Measurements from ENCODE around the gene CTSZ.

CTSZ gene

GRCh38 chr20:58987790-58988564 is 19.1 kb downstream of the CTSZ start:
- no peak for DNase-seq (ENCODE audit: low read depth in 1 of 2, low spot score in 1 of 2)
- Histone ChIP-seq H3K27me3 (ENCODE audit: insufficient read depth, poor library complexity, severe bottlenecking) (no peaks in the 10 kb centered on the region), H3K4me3 (replicated peaks; ENCODE audit: insufficient read depth, low read length) (no peak overlapping the region), H3K27ac (replicated peaks) (no peak overlapping the region)
- TF ChIP-seq, protein P1, sequence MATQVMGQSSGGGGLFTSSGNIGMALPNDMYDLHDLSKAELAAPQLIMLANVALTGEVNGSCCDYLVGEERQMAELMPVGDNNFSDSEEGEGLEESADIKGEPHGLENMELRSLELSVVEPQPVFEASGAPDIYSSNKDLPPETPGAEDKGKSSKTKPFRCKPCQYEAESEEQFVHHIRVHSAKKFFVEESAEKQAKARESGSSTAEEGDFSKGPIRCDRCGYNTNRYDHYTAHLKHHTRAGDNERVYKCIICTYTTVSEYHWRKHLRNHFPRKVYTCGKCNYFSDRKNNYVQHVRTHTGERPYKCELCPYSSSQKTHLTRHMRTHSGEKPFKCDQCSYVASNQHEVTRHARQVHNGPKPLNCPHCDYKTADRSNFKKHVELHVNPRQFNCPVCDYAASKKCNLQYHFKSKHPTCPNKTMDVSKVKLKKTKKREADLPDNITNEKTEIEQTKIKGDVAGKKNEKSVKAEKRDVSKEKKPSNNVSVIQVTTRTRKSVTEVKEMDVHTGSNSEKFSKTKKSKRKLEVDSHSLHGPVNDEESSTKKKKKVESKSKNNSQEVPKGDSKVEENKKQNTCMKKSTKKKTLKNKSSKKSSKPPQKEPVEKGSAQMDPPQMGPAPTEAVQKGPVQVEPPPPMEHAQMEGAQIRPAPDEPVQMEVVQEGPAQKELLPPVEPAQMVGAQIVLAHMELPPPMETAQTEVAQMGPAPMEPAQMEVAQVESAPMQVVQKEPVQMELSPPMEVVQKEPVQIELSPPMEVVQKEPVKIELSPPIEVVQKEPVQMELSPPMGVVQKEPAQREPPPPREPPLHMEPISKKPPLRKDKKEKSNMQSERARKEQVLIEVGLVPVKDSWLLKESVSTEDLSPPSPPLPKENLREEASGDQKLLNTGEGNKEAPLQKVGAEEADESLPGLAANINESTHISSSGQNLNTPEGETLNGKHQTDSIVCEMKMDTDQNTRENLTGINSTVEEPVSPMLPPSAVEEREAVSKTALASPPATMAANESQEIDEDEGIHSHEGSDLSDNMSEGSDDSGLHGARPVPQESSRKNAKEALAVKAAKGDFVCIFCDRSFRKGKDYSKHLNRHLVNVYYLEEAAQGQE (IDR thresholded peaks at IDR 0.05; ENCODE audit: insufficient replicate concordance, low read depth) = no peak
- TF ChIP-seq CTCF (IDR thresholded peaks at IDR 0.05; ENCODE audit: insufficient read depth, low read length) (no peak), POLR2AphosphoS5 (IDR thresholded peaks at IDR 0.05; ENCODE audit: low read depth) (no peak), GABPA (IDR thresholded peaks at IDR 0.05; ENCODE audit: low read depth) (no peak), SPI1 (IDR thresholded peaks at IDR 0.05; ENCODE audit: borderline replicate concordance, low read depth) (no peak)

- TF ChIP-seq POLR2AphosphoS5 (IDR thresholded peaks at IDR 0.05; ENCODE audit: low read depth) = no peak
- TF ChIP-seq SPI1 (IDR thresholded peaks at IDR 0.05; ENCODE audit: borderline replicate concordance, low read depth) = no peak
- TF ChIP-seq, protein P1 (IDR thresholded peaks at IDR 0.05; ENCODE audit: insufficient replicate concordance, low read depth) = no peak
- TF ChIP-seq CTCF (IDR thresholded peaks at IDR 0.05; ENCODE audit: insufficient read depth, low read length) = no peak
- TF ChIP-seq GABPA (IDR thresholded peaks at IDR 0.05; ENCODE audit: low read depth) = no peak
- no peak for DNase-seq (ENCODE audit: low read depth in 1 of 2, low spot score in 1 of 2)
- Histone ChIP-seq H3K4me3 (replicated peaks; ENCODE audit: insufficient read depth, low read length) (no peak overlapping the region), H3K27ac (replicated peaks) (no peak overlapping the region), H3K27me3 (ENCODE audit: insufficient read depth, poor library complexity, severe bottlenecking) (no peaks in the 10 kb centered on the region)
Observed at GRCh38 chr20:58986968-58987517, 20.0 kb downstream of the CTSZ start.

GRCh38 chr20:58986286-58986967 is 20.6 kb downstream of the CTSZ start:
- TF ChIP-seq SPI1 (IDR thresholded peaks at IDR 0.05; ENCODE audit: borderline replicate concordance, low read depth) (no peak), CTCF (IDR thresholded peaks at IDR 0.05; ENCODE audit: insufficient read depth, low read length) (no peak), GABPA (IDR thresholded peaks at IDR 0.05; ENCODE audit: low read depth) (no peak), POLR2AphosphoS5 (IDR thresholded peaks at IDR 0.05; ENCODE audit: low read depth) (no peak)
- TF ChIP-seq, protein P1 (IDR thresholded peaks at IDR 0.05; ENCODE audit: insufficient replicate concordance, low read depth) = no peak
- H3K27me3 ChIP-seq (ENCODE audit: insufficient read depth, poor library complexity, severe bottlenecking) = no peaks in the 10 kb centered on the region
- no peak for DNase-seq (ENCODE audit: low read depth in 1 of 2, low spot score in 1 of 2)
- H3K27ac ChIP-seq (replicated peaks) = no peak overlapping the region
- no peak overlapping the region for H3K4me3 ChIP-seq (replicated peaks; ENCODE audit: insufficient read depth, low read length)
